NCI-H345 (cell line): ENCODE measurements around the gene DNMT3B.

Source experiments
- DNase-seq: peaks from one replicate; lab custom pipeline; 2025; lab: John Stamatoyannopoulos, UW

Gene DNMT3B

GRCh38 chr20:32823737-32824588 lies 61.8 kb downstream of the DNMT3B start:
- no peak for DNase-seq

DNA sequence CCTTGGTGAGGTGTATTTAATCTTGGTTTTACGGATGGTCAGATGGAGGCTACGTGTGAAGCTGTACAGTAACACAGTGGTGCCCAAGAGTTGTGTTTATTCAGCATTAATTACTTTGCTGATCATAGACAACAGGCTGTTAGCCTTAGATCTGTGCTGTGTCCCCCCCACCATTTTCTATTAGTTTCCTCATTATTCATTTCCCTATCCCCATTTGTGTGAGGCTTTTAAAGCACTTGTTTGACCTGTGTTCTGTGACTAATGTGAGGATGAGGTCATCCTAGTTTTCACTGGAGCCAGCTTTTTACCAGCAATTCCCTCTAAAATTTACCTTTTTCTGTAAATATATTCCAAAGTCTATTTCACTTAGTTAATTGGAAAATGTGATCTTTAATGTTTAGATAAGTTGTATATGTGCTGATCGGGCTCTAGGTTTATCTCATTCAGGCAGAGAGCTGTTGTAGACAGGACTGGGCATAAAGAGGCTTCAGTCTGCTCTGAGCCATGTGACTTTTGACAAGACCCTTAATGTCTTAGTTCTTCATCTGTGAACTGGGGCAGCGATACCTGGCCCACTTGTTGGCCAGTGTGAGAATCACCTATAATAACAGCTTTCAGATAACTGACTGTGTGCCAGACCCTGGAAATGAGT lies 66.0 kb downstream of the DNMT3B start:
- DNase-seq, result no peak

DNA sequence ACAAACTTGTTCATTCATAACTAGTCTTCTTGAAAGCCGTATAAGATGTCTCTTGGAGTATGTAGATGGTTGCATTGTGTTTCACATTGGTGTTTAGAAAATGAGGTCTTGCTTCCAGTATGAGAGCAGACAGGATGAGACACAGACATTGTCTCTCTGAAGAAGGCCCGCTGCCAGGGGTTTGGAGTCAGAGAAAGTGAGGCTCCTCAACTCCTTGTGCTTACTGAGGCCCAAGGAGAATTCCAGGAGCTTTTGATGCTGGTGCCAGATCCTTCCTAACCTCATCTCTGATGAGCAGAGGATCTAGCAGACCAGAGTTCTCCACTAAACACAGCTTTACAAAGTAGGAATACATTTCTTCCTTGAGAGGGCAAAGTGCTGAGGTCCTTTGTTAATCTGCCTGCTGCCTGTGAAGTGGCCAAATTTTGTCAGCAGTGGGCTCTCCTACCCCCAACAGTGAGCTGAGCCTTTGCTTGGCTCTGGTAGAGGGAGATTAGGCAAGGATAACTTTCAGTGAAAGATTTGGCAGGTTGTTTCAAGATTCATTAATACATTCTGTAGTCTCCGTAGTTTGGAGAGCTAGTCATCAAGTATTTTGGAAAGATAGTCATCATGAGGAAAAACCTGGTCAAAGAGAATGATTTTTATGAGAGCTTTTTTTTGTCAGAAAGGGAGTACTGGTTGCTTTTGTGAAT lies 67.3 kb downstream of the DNMT3B start:
- no peak for DNase-seq

DNA sequence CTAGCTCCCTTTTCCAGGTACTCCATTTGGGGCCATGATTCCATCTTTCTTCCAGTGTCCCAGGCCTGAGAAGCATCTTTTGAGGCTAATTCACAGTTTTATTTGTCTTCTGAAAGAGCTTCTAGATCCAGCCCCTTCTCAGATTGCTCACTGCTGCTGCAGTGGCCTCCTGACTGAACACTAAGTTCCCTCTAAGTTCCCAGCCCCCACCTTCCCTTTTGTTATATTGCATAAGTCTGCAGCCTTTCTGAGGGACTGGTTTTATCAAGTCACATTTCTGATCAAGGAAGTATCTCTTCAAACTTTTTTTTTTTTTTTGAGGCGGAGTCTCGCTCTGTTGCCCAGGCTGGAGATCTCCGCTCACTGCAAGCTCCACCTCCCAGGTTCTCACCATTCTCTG lies 68.3 kb downstream of the DNMT3B start:
- DNase-seq, result no peak

DNA sequence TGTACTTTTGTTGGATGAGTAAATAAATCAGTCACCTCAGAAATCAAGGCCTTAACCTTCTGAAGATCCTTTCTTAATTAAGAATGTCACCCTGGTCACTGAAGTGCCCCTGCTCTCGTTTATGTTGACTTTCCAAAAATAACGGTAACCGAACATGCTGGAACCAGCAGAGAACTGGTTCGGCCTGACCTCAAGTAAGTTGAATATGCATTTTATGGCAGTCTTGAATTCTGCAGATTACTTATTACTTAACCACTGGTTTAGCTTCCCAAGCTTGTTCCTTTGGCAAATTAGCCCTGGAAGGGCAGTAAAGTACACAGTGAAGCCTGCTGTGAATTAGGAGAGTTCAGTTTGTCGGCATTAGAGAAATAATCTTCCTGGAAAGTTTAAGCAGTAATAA lies 69.8 kb downstream of the DNMT3B start:
- no peak for DNase-seq

DNA sequence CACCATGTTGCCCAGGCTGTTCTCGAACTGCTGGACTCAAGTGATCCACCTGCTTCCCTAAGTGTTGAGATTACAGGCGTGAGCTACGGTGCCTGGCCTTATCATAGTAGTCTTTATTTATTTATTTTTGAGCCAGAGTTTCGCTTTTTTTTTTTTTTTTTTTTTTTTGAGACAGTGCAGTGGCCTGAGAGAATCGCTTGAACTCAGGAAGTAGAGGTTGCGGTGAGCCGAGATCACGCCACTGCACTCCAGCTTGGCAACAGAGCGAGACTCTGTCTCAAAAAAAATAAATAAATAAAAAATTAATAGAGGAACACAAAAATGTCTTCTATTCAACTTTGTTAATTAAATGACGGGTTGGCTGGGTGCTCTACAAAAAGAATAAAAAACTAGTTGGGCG lies 70.5 kb downstream of the DNMT3B start:
- DNase-seq, result no peak

GRCh38 chr20:32834972-32835371 lies 72.8 kb downstream of the DNMT3B start:
- no peak for DNase-seq

- DNase-seq, result no peak
These were observed 75.0 kb downstream of the DNMT3B start for GRCh38 chr20:32837157-32837556.

DNA sequence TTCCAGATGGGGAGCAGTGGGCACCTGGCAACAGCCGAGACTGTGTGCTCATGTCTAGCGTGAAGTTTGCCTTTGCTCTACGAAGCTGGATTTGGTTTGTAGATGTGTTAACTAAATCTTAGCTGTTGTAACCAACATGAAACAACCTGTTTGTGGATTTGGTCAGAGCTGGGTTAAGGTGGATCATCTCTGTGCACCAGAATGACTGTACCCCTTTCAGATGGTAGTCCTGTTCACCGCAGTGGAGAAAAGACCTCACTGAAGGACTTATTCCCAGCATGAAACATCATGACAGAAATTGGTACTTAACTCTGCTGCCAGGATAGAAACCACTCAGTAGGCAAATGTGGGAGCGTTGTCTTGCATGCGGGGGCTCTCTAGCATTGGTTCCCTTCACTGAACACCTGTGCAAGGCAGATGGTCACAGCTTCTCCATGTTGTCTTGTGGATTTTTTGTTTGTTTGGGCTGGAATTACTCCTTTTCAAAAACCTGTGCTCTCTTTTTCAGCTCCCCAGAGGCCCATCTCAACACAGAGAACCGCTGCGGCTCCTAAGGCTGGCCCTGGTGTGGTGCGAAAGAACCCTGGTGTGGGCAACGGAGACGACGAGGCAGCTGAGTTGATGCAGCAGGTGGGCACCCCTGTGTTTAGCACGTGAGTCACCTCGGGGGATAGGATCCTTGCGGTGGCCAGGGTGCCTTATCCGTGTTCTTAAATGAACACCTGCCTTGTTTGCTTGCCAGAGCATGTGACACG lies 77.2 kb downstream of the DNMT3B start:
- DNase-seq, result peak; percentile 89

DNA sequence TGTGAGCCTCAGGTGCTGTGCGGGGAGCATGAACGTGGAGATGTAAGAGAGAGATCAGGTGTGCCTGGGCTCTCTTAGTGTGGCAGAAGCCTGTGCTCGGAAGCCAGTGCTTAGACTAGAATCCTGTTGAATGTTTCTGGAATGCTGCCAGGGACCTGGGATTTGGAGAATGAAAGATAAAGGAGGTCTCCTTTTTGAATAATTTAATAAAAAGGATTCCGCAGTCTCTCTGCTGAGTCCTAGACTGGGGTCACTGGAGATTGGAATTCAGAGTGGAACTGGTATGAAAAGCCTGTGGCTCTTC lies 77.7 kb downstream of the DNMT3B start:
- no peak for DNase-seq

- DNase-seq, result no peak
These were observed 79.0 kb downstream of the DNMT3B start for GRCh38 chr20:32841174-32841573.

DNA sequence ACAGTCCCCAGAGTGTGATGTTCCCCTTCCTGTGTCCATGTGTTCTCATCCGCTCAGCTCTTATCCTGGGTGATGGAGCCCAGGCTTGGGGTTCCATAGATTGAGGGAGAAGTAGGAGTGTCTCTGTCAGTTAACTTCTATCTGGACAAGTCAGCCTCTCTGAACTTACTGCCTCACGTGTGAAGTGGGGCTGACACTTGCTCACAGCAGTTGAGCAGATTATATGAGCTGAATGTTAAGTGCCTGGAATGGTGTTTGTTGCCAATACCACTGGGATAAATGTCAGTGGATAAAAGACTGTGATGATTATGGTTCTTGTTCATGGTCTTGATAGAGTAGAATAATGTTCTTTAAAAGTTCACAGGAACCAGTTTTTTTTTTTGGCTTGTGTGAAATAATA lies 79.4 kb downstream of the DNMT3B start:
- no peak for DNase-seq

DNA sequence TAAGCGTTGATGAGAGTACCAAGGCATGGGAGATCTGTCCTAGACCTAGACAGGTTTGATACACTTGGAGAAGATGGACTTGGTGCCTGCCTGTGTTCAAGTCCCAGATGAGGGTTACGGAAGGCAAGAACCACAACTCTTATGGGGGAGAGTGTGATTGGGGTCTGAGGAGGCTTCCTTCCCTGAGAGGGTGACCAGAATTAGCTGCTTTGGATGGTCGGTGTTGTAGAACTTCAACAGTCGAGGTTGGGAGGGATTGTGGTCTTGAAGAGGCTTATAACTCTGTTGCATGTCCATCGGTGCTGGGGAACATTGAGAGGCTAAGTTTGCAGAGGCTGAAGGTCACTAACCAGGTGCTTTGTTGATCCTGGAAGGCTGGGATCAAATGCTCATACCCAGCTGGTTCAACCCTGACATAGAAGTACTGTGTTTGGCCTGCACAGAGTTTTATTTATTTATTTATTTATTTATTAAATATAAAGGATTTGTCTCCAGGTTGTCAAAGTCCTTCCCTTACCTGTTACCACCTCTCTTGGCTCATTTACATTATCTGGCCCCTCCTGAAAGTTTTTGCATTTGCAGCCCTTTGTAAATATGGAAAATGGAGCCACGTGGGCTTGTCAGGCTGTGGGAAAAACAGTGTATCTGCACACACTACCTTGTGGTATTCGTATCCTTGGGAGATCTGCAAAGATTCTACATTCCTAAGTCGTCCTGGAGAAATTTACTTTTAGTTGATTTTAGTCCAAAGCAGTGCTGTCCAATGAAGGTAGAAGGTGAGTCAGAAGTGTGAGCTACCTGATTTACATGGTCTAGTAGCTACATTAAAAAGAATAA lies 80.7 kb downstream of the DNMT3B start:
- DNase-seq, result no peak

GRCh38 chr20:32845786-32846185 lies 83.6 kb downstream of the DNMT3B start:
- DNase-seq, result no peak

- no peak for DNase-seq
These were observed 84.7 kb downstream of the DNMT3B start for GRCh38 chr20:32846852-32847251.

GRCh38 chr20:32847964-32848363 lies 85.8 kb downstream of the DNMT3B start:
- no peak for DNase-seq

DNA sequence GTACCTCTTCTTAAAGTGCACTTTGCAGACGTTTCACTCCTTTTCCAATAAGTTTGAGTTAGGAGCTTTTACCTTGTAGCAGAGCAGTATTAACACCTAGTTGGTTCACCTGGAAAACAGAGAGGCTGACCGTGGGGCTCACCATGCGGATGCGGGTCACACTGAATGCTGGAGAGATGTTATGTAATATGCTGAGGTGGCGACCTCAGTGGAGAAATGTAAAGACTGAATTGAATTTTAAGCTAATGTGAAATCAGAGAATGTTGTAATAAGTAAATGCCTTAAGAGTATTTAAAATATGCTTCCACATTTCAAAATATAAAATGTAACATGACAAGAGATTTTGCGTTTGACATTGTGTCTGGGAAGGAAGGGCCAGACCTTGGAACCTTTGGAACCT lies 86.7 kb downstream of the DNMT3B start:
- no peak for DNase-seq

GRCh38 chr20:32849577-32849976 lies 87.4 kb downstream of the DNMT3B start:
- DNase-seq, result no peak

- DNase-seq, result no peak
These were observed 93.2 kb downstream of the DNMT3B start for GRCh38 chr20:32855387-32855786.

DNA sequence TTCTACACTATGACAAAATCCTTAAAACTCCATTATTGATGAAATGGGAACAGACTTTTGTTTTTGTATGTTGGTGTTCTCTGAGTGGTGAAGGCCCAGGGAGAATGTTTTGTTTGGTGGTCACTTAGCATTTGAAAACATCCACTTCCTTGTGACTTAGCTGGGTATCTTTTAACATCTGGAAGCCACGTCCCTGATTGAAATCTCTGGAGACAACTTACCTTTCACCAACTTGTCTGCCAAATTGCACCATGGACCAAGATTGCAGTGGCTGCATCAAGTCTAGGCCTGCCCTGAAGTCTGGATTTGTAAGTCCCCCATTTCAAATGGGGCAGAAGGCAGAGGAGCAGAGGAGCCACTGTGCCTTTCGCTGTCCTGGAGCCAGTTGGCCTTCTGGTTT lies 96.0 kb downstream of the DNMT3B start:
- no peak for DNase-seq
